ENCODE results near the gene CECR2.

Gene CECR2

DNA sequence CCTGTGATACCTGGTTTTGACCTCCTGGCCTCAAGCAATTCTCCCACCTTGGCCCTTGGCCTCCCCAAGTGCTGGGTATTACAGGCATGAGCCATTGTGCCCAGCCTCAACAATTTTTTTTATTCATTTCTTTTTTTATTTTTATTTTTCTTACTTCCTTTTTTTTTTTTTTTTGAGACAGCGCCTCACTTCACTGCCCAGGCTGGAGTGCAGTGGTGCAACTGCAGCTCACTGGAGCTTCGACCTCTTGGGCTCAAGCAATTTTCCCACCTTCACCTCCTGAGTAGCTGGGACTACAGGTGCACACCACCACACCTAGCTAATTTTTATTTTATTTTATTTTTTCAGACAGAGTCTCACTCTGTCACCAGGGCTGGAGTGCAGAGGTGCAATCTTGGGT lies 25.5 kb upstream of the CECR2 start:
- H3K36me3 ChIP-seq (ENCODE audit: control insufficient read depth, insufficient read depth, low read length), result no peaks in the 10 kb centered on the region
- no peak for DNase-seq (ENCODE audit: extremely low read depth, insufficient read length)
- TF ChIP-seq, protein P1, sequence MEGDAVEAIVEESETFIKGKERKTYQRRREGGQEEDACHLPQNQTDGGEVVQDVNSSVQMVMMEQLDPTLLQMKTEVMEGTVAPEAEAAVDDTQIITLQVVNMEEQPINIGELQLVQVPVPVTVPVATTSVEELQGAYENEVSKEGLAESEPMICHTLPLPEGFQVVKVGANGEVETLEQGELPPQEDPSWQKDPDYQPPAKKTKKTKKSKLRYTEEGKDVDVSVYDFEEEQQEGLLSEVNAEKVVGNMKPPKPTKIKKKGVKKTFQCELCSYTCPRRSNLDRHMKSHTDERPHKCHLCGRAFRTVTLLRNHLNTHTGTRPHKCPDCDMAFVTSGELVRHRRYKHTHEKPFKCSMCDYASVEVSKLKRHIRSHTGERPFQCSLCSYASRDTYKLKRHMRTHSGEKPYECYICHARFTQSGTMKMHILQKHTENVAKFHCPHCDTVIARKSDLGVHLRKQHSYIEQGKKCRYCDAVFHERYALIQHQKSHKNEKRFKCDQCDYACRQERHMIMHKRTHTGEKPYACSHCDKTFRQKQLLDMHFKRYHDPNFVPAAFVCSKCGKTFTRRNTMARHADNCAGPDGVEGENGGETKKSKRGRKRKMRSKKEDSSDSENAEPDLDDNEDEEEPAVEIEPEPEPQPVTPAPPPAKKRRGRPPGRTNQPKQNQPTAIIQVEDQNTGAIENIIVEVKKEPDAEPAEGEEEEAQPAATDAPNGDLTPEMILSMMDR (IDR thresholded peaks at IDR 0.05; ENCODE audit: insufficient read depth, low read length, poor library complexity, severe bottlenecking), result peak; percentile 17
- H3K27me3 ChIP-seq (replicated peaks; ENCODE audit: control insufficient read depth, insufficient read depth, low read length), result no peaks in the 10 kb centered on the region
- H3K4me3 ChIP-seq (replicated peaks; ENCODE audit: low read depth, low read length), result no peak overlapping the region

DNA sequence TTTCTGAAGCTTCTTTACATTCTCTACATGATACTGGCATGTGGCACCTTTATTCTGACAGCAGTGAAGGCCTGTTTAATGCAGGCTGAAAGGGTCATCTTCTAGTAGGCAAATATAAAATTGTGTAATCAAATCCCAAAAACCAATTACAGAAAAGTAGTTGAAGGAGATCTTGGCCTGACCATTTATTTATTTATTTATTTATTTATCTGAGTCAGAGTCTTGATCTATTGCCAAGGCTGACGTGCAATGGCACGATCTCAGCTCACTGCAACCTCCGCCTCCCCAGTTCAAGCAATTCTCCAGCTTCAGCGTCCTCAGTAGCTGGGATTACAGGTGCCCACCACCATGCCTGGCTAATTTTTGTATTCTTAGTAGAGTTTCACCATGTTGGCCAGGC lies 22.7 kb upstream of the CECR2 start:
- TF ChIP-seq, protein P1 (IDR thresholded peaks at IDR 0.05; ENCODE audit: insufficient read depth, low read length, poor library complexity, severe bottlenecking), result no peak
- no peak for DNase-seq (ENCODE audit: extremely low read depth, insufficient read length)
- Histone ChIP-seq H3K36me3 (ENCODE audit: control insufficient read depth, insufficient read depth, low read length) (no peaks in the 10 kb centered on the region), H3K27me3 (replicated peaks; ENCODE audit: control insufficient read depth, insufficient read depth, low read length) (no peaks in the 10 kb centered on the region), H3K4me3 (replicated peaks; ENCODE audit: low read depth, low read length) (no peak overlapping the region)

DNA sequence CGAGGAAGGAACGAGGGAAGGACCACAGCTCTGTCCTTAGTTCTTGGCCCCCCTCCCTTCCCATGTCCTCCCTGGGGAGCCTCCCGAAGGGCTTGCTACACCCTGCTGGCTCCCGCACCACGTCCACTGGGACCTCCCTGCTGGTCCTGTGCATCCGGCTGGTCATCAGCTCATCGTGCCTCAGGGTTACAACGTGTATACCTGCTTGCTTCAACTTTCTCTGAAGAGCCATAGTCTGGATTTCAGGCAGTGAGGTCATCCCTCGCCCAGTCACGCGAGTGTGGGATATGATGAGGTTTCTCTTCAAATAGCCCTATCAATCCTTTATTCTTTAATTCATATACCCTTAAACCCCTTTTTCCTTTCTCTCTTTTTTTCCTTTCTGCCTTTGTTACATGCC lies 21.5 kb upstream of the CECR2 start:
- Histone ChIP-seq H3K36me3 (ENCODE audit: control insufficient read depth, insufficient read depth, low read length) (no peaks in the 10 kb centered on the region), H3K4me3 (replicated peaks; ENCODE audit: low read depth, low read length) (no peak overlapping the region), H3K27me3 (replicated peaks; ENCODE audit: control insufficient read depth, insufficient read depth, low read length) (no peaks in the 10 kb centered on the region)
- TF ChIP-seq, protein P1 (IDR thresholded peaks at IDR 0.05; ENCODE audit: insufficient read depth, low read length, poor library complexity, severe bottlenecking), result no peak
- no peak for DNase-seq (ENCODE audit: extremely low read depth, insufficient read length)

DNA sequence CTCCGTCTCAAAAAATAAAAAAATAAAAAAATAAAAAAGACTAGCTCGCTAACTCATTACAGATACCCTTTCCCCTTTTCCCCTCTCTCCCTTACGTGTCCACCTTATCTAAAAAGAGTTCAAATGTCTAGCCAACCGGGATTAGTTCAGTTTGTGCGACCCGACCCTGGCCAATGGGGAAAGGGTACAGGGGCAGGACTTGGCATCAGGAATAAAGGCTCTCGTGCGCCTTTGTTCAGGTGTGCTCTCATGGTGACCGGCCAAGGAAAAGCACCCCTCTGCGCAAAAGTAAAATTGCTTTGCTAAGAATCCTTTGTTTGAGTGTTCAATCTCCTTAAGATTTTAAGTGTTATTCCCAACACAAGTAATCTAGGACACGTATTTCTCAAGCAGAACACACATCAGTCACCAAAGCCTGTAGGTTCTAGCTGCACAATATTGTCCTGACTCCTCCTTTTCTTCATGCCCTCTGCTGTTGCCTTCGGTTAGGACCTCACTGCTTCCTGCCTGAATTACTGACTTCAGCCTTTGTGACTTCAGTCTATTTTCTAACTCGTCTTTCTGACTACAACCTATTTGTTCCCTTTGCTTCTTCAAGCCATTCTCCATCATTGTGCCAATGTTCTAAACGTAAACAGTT lies 20.7 kb upstream of the CECR2 start:
- TF ChIP-seq, protein P1 (IDR thresholded peaks at IDR 0.05; ENCODE audit: insufficient read depth, low read length, poor library complexity, severe bottlenecking), result no peak
- Histone ChIP-seq H3K36me3 (ENCODE audit: control insufficient read depth, insufficient read depth, low read length) (no peaks in the 10 kb centered on the region), H3K4me3 (replicated peaks; ENCODE audit: low read depth, low read length) (no peak overlapping the region), H3K27me3 (replicated peaks; ENCODE audit: control insufficient read depth, insufficient read depth, low read length) (no peaks in the 10 kb centered on the region)
- no peak for DNase-seq (ENCODE audit: extremely low read depth, insufficient read length)

DNA sequence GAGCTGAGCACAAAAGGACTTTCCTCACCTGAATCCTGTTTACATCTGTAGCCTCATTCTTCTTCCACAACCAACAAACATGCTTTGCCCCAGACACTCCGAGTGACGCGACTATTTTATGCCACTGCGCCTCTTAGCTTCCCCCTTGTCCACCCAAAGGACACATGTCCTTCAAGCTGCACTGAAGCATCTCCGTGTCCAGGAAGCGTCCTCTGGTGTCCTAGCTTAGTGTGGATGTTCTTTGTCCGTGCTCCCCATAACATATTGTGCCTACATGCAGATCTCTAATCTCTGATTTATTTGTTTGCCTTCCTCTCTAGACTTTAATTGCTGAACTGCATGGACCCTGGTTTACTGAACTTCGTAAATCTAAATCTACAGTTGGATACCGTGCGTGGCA lies 20.1 kb upstream of the CECR2 start:
- TF ChIP-seq, protein P1 (IDR thresholded peaks at IDR 0.05; ENCODE audit: insufficient read depth, low read length, poor library complexity, severe bottlenecking), result no peak
- Histone ChIP-seq H3K4me3 (replicated peaks; ENCODE audit: low read depth, low read length) (no peak overlapping the region), H3K27me3 (replicated peaks; ENCODE audit: control insufficient read depth, insufficient read depth, low read length) (no peaks in the 10 kb centered on the region), H3K36me3 (ENCODE audit: control insufficient read depth, insufficient read depth, low read length) (no peaks in the 10 kb centered on the region)
- no peak for DNase-seq (ENCODE audit: extremely low read depth, insufficient read length)

DNA sequence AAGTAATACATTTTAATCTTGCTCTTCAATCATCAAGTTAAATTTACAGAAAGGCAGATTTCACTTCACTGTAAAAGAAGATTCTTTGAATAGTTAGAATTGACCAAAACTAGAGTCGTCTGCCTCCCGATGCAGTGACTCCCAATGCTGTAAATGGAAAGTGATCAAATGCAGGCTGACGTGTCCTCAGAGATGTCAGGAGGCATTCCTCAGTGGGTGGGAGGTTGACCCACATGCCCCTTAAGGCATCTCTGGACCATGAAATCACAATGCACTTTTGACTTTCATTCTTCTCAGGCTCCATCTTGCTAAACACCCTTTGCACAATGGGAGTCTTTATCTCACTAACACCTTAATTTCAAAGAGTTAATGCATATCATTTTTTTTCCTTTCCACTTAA lies 19.0 kb upstream of the CECR2 start:
- TF ChIP-seq, protein P1 (IDR thresholded peaks at IDR 0.05; ENCODE audit: insufficient read depth, low read length, poor library complexity, severe bottlenecking), result no peak
- H3K36me3 ChIP-seq (ENCODE audit: control insufficient read depth, insufficient read depth, low read length), result no peaks in the 10 kb centered on the region
- H3K4me3 ChIP-seq (replicated peaks; ENCODE audit: low read depth, low read length), result no peak overlapping the region
- no peaks in the 10 kb centered on the region for H3K27me3 ChIP-seq (replicated peaks; ENCODE audit: control insufficient read depth, insufficient read depth, low read length)
- DNase-seq (ENCODE audit: extremely low read depth, insufficient read length), result no peak

Data from GM06990 (cell line).